ENCODE measurements around the gene OSBPL10. TPM values are rescaled to one million over a fixed set of nuclear protein-coding genes. Genes with fewer than 3 reads are reported as not detected.

Gene OSBPL10
- total and polyA plus RNA-seq, 2 of the 8 experiments (the other 6 are each of a cell fraction or from before 2014, with no cell fraction given): 26.2 to 86.7 TPM

GRCh38 chr3:31680072-31680870 lies 300.8 kb downstream of the OSBPL10 start:
- Histone ChIP-seq H3K27ac (ENCODE audit: low read depth, low read length) (no peak overlapping the region; the same call in 1 of the 2 replicates), H3K56ac (replicated peaks; ENCODE audit: insufficient read length, low read depth, low read length) (no peak overlapping the region), H3K23ac (ENCODE audit: insufficient read length) (no peak overlapping the region), H4K20me1 (replicated peaks in 1 of 2; ENCODE audit: control insufficient read depth in 1 of 2, insufficient read depth in 2 of 2, low read length in 2 of 2) (peaks cover 0 to 2% of the 10 kb centered on the region in 2 experiments), H3K4me1 (replicated peaks in 1 of 4; ENCODE audit: control insufficient read depth in 3 of 4, insufficient read depth in 4 of 4, low read length in 3 of 4) (peaks cover 0 to 6% (median 2%) of the 10 kb centered on the region in 4 experiments; a peak in 2 of 7 replicates), H3K4ac (replicated peaks; ENCODE audit: insufficient read length, low read depth, low read length) (no peak overlapping the region), H3K4me2 (ENCODE audit: insufficient read depth in 1 of 2, low read depth in 2 of 2, low read length in 2 of 2) (no peak overlapping the region), H3K23me2 (ENCODE audit: low read depth, low read length) (no peaks in the 10 kb centered on the region), H2BK12ac (ENCODE audit: low read depth, low read length) (no peak overlapping the region), H2BK15ac (ENCODE audit: low read length) (no peak overlapping the region), H3K79me1 (ENCODE audit: low read depth, low read length) (peaks cover 5% of the 10 kb centered on the region; the same call in 1 of the 2 replicates), H2AFZ (ENCODE audit: low read length) (no peak overlapping the region), H4K91ac (replicated peaks; ENCODE audit: insufficient read length, low read length) (no peak overlapping the region), H3K14ac (ENCODE audit: insufficient read length) (no peak overlapping the region), H2BK120ac (replicated peaks; ENCODE audit: low read depth, low read length) (no peak overlapping the region), H3K4me3 (ENCODE audit: extremely low read depth in 1 of 4, insufficient read depth in 2 of 4, low read depth in 3 of 4, low read length in 4 of 4) (no peak overlapping the region), H3K36me3 (ENCODE audit: control insufficient read depth in 2 of 4, insufficient read depth in 4 of 4, low read length in 3 of 4) (peaks cover 0 to 11% (median 8%) of the 10 kb centered on the region in 4 experiments; a peak in 5 of 8 replicates), H3K9ac (replicated peaks in 1 of 4; ENCODE audit: extremely low read depth in 1 of 4, low read depth in 3 of 4, low read length in 3 of 4) (no peak overlapping the region), H3K79me2 (ENCODE audit: control insufficient read depth in 1 of 2, insufficient read depth in 2 of 2, low read length in 2 of 2) (no peaks in the 10 kb centered on the region), H3K9me3 (ENCODE audit: insufficient read depth in 2 of 2, low read depth in 1 of 2, low read length in 1 of 2) (no peaks in the 10 kb centered on the region), H4K8ac (ENCODE audit: extremely low read depth, insufficient read depth, low read length) (no peak overlapping the region), H4K5ac (ENCODE audit: insufficient read length, low read depth, low read length) (no peak overlapping the region), H3K27me3 (replicated peaks in 1 of 4; ENCODE audit: control insufficient read depth in 3 of 4, extremely low read depth in 1 of 4, insufficient read depth in 3 of 4, low read length in 3 of 4) (no peaks in the 10 kb centered on the region), H2BK5ac (ENCODE audit: low read depth, low read length) (no peak overlapping the region), H2BK20ac (ENCODE audit: low read length) (no peak overlapping the region), H3K18ac (ENCODE audit: extremely low read depth, low read length) (no peak overlapping the region), H2AK5ac (ENCODE audit: low read depth, low read length) (no peak overlapping the region)
- POLR2A ChIA-PET (ENCODE audit: partially characterized antibody): interaction anchor here (0.8 to 1.0 kb wide), 2 partner anchors 11 to 56 kb away, joined by 3 read pairs; no protein-coding TSS in a partner anchor
- WGBS, 2 experiments (ENCODE audit: extremely low coverage in 1 of 2, insufficient coverage in 1 of 2, insufficient read length in 1 of 2, insufficient replicate concordance in 2 of 2, low coverage in 1 of 2, low lambda C conversion rate in 2 of 2, missing lambda C conversion rate in 1 of 2): 86% methylated on average over 10 of the region's 10 CpGs; no CpG with 5 or more reads in 1 of the 2 experiments
- TF ChIP-seq RBBP5 (IDR thresholded peaks at IDR 0.05; ENCODE audit: borderline replicate concordance, low read depth, low read length) (no peak), SRF (IDR thresholded peaks at IDR 0.05; ENCODE audit: low read depth, low read length) (peak; percentile 37; the same call in 1 of the 2 replicates)
- DNase-seq (ENCODE audit: low read depth in 1 of 2, low spot score in 2 of 2): peak in 1 of 2 experiments; percentile 44
- FAIRE-seq: no peak
- CTCF ChIA-PET (ENCODE audit: partially characterized antibody): interaction anchor here (0.8 to 1.7 kb wide), 4 partner anchors 8 to 339 kb away, joined by 3 to 5 read pairs (median 4); no protein-coding TSS in a partner anchor
